Naive thymus-derived CD4-positive, alpha-beta T cell (primary cell): ENCODE measurements around the gene RHBDL1. TPM values are rescaled to one million over a fixed set of nuclear protein-coding genes. Genes with fewer than 3 reads are reported as not detected.
A peak's percentile ranks its signal among the peaks of the same experiment; 100 is the strongest.

ENCODE experiments used
- ATAC-seq: fragments of 150-1000 bp; cut with Tn5 transposase; 2 replicates; pipeline ENCODE4 v1.10.0; 2021; ENCODE audit warnings: mild to moderate bottlenecking, moderate library complexity
- CTCF ChIA-PET: fragments of 350-600 bp; sonication (Branson Sonifier 250); formaldehyde crosslinking; loops from one replicate; lab custom pipeline; 2021; ENCODE audit warnings: antibody characterized with exemption; lab: Charles Lee
- POLR2A ChIA-PET: fragments of 350-600 bp; sonication (Branson Sonifier 250); formaldehyde crosslinking; loops from one replicate; lab custom pipeline; 2021; ENCODE audit warnings: antibody characterized with exemption, inconsistent platforms; lab: Charles Lee
- DNase-seq, 9 donors: peaks; one replicate each; pipeline versions ENCODE4 v3.0.0 to v3.0.0-alpha.2; 2020 to 2022; ENCODE audit warnings: mixed read lengths in 1 of 9
- H3K27ac ChIP-seq: one replicate; pipeline ENCODE4 v1.7.0; 2013; ENCODE audit warnings: mild to moderate bottlenecking, low read depth, low read length, moderate library complexity
- H3K27me3 ChIP-seq, 2 donors: one replicate each; pipeline ENCODE4 v1.7.0; 2013; ENCODE audit warnings: low read length in 2 of 2, mild to moderate bottlenecking in 2 of 2, moderate library complexity in 2 of 2; ENCODE audit not compliant: control insufficient read depth in 2 of 2, insufficient read depth in 2 of 2
- H3K36me3 ChIP-seq, 3 experiments: 1 replicate in 2 of 3; 2 replicates in 1 of 3; pipeline ENCODE4 v1.7.0; 2013; ENCODE audit warnings: low read length in 3 of 3, mild to moderate bottlenecking in 3 of 3, moderate library complexity in 1 of 3; ENCODE audit not compliant: insufficient read depth in 3 of 3, control insufficient read depth in 2 of 3
- H3K4me1 ChIP-seq, 2 donors: one replicate each; pipeline ENCODE4 v1.7.0; 2013; ENCODE audit warnings: low read length in 2 of 2, mild to moderate bottlenecking in 2 of 2, moderate library complexity in 1 of 2; ENCODE audit not compliant: control insufficient read depth in 2 of 2, insufficient read depth in 2 of 2
- H3K4me3 ChIP-seq: 2 replicates; pipeline ENCODE4 v1.7.0; 2013; ENCODE audit warnings: mild to moderate bottlenecking, low read length
- H3K9me3 ChIP-seq, 3 experiments: 1 replicate in 2 of 3; 2 replicates in 1 of 3; pipeline ENCODE4 v1.7.0; 2013; ENCODE audit warnings: low read length in 3 of 3; ENCODE audit not compliant: control insufficient read depth in 2 of 3
- H3K27ac Mint-ChIP-seq, 9 donors: one replicate each; pipeline ENCODE4 v1.8.0; 2020 to 2022; ENCODE audit warnings: mixed read lengths in 9 of 9, mild to moderate bottlenecking in 8 of 9, moderate library complexity in 5 of 9, inconsistent platforms in 2 of 9
- H3K27me3 Mint-ChIP-seq, 5 donors: one replicate each; pipeline ENCODE4 v1.8.0; 2021 to 2022; ENCODE audit warnings: mixed read lengths in 5 of 5, mild to moderate bottlenecking in 1 of 5
- H3K36me3 Mint-ChIP-seq, 5 donors: one replicate each; pipeline ENCODE4 v1.8.0; 2020 to 2022; ENCODE audit warnings: mixed read lengths in 5 of 5, mild to moderate bottlenecking in 3 of 5, inconsistent platforms in 1 of 5
- H3K4me1 Mint-ChIP-seq, 7 donors: one replicate each; pipeline ENCODE4 v1.8.0; 2020 to 2022; ENCODE audit warnings: mixed read lengths in 7 of 7, mild to moderate bottlenecking in 3 of 7, inconsistent platforms in 1 of 7
- H3K4me3 Mint-ChIP-seq, 10 donors: one replicate each; pipeline ENCODE4 v1.8.0; 2020 to 2022; ENCODE audit warnings: mild to moderate bottlenecking in 10 of 10, mixed read lengths in 10 of 10, moderate library complexity in 6 of 10, inconsistent platforms in 2 of 10
- H3K9me3 Mint-ChIP-seq, 11 donors: one replicate each; pipeline ENCODE4 v1.8.0; 2020 to 2022; ENCODE audit warnings: mixed read lengths in 11 of 11, mild to moderate bottlenecking in 4 of 11, inconsistent platforms in 1 of 11, moderate library complexity in 1 of 11
- intact Hi-C, 2 donors: fragments of 100-400 bp; cut with micrococcal nuclease; formaldehyde crosslinking; loops; one replicate each; pipeline ENCODE4 v1.15.1; 2023
- polyA plus RNA-seq, 2 donors: library from polyadenylated mRNA; unstranded; fragments of 300-500 nt; fragmentation: Illumina TruSeq; gene quantifications; one replicate each; pipeline ENCODE4 v1.2.3, GENCODE V29; 2021
- total RNA-seq, 6 experiments: library from RNA in 5 of 6; stranded (reverse) in 5 of 6; gene quantifications; 1 replicate in 5 of 6; 2 replicates in 1 of 6; pipeline ENCODE4 v1.2.3 and lab custom pipeline; 2021 to 2026

The RHBDL1 gene
- total RNA-seq (1 to 10 TPM in 4 of 5 experiments, under 1 TPM in 1; 0.65 to 3.1 (median 1.6) TPM), polyA plus RNA-seq (not detected), total RNA-seq (lab: John Stamatoyannopoulos, UW) (2.7 reads per million, percentile 14 among the genes with 10 or more reads in this experiment)

GRCh38 chr16:674968-675883 lies at the start of gene RHBDL1:
RHBDL1 (plus strand) TSS chr16:675671; CDS start chr16:675791, 120 bp downstream.
- no peaks in the 10 kb centered on the region for H3K9me3 ChIP-seq
- Mint-ChIP-seq H3K27ac (no peak within 1 kb of the TSS), H3K4me1 (peaks cover 0 to 14% (median 4%) of the 10 kb centered on the region in 7 donors), H3K36me3 (peaks cover 0 to 8% (median under 1%) of the 10 kb centered on the region in 5 donors), H3K9me3 (no peaks in the 10 kb centered on the region), H3K27me3 (peaks cover 0 to 7% (median 0%) of the 10 kb centered on the region in 5 donors), H3K4me3 (peak within 1 kb of the TSS in 7 of 10 donors; percentile 13 to 71 (median 51))
- CTCF ChIA-PET, result no interaction called here
- no peak within 1 kb of the TSS for H3K4me3 ChIP-seq
- DNase-seq (no peak), ATAC-seq (no peak)
- no peaks in the 10 kb centered on the region for H3K27me3 ChIP-seq
- no peaks in the 10 kb centered on the region for H3K4me1 ChIP-seq
- intact Hi-C loops, result no loop called here
- H3K27ac ChIP-seq, result no peak within 1 kb of the TSS
- H3K36me3 ChIP-seq, result peaks cover 0 to 47% (median 2%) of the 10 kb centered on the region in 3 experiments
- POLR2A ChIA-PET, result interaction anchor here (0.6 to 3.1 kb wide), 5 partner anchors 9 to 538 kb away, joined by 3 to 12 read pairs (median 3); partner anchors contain the start of gene JMJD8

- Mint-ChIP-seq H3K4me3 (no peak overlapping the region), H3K9me3 (no peaks in the 10 kb centered on the region), H3K27ac (peak overlapping the region in 1 of 9 donors; percentile 13), H3K27me3 (no peaks in the 10 kb centered on the region), H3K36me3 (peaks cover 0 to 3% (median 0%) of the 10 kb centered on the region in 5 donors), H3K4me1 (peaks cover 0 to 4% (median 0%) of the 10 kb centered on the region in 7 donors)
- intact Hi-C loops, result no loop called here
- Histone ChIP-seq H3K27me3 (no peaks in the 10 kb centered on the region), H3K9me3 (no peaks in the 10 kb centered on the region), H3K4me3 (no peak overlapping the region), H3K27ac (no peak overlapping the region), H3K4me1 (no peaks in the 10 kb centered on the region), H3K36me3 (peaks cover 0 to 37% (median 0%) of the 10 kb centered on the region in 3 experiments)
- ATAC-seq, result no peak
- ChIA-PET CTCF (interaction anchor here (0.7 kb wide), 1 partner anchor 53 kb away, joined by 4 read pairs; no protein-coding TSS in a partner anchor), POLR2A (no interaction called here)
- DNase-seq, result no peak
These were observed 49.3 kb upstream of the RHBDL1 start for GRCh38 chr16:625977-626765.

DNA sequence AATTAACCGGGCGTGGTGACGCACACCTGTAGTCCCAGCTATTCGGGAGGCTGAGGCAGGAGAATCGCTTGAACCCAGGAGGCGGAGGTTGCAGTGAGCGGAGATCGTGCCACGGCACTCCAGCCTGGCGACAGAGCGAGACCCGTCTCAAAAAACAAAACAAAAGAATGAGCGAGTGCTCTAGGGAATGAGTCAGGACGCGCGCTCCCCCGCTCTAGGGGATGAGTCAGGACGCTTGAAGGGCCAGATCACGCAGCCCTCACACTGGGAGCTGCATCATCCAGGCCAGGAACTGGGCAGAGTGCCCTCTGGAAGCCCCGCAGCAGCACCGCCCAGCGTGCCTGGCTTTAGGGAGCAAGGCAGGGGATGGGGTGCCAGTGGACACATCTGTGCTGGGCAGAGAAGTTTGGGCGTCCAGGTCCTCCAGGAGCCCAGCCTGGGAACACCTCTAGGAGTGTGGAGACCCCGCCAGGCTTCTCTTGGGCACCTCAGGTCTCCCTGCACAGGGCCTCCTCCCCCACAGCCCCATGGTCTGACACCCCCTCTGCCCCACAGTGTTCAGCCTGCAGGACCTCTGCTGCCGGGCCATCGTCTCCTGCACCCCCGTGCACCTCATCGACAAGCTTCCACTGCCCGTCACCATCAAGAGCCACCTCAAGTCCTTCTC lies 48.6 kb upstream of the RHBDL1 start:
- ATAC-seq (no peak), DNase-seq (no peak)
- Histone ChIP-seq H3K27me3 (no peaks in the 10 kb centered on the region), H3K4me3 (no peak overlapping the region), H3K4me1 (no peaks in the 10 kb centered on the region), H3K27ac (no peak overlapping the region), H3K9me3 (no peaks in the 10 kb centered on the region), H3K36me3 (peaks cover 0 to 37% (median 0%) of the 10 kb centered on the region in 3 experiments)
- ChIA-PET POLR2A (no interaction called here), CTCF (no interaction called here)
- H3K36me3 Mint-ChIP-seq, result peaks cover 0 to 3% (median 0%) of the 10 kb centered on the region in 5 donors
- H3K27me3 Mint-ChIP-seq, result no peaks in the 10 kb centered on the region
- H3K9me3 Mint-ChIP-seq, result no peaks in the 10 kb centered on the region
- intact Hi-C loops, result no loop called here
- H3K27ac Mint-ChIP-seq, result no peak overlapping the region
- H3K4me3 Mint-ChIP-seq, result no peak overlapping the region
- H3K4me1 Mint-ChIP-seq, result no peaks in the 10 kb centered on the region

GRCh38 chr16:627454-628239 lies 47.8 kb upstream of the RHBDL1 start:
- no peaks in the 10 kb centered on the region for H3K9me3 Mint-ChIP-seq
- Histone ChIP-seq H3K27me3 (no peaks in the 10 kb centered on the region), H3K36me3 (peaks cover 0 to 37% (median 0%) of the 10 kb centered on the region in 3 experiments), H3K4me3 (no peak overlapping the region), H3K27ac (no peak overlapping the region), H3K9me3 (no peaks in the 10 kb centered on the region), H3K4me1 (no peaks in the 10 kb centered on the region)
- ATAC-seq, result no peak
- H3K27me3 Mint-ChIP-seq, result no peaks in the 10 kb centered on the region
- no peak for DNase-seq
- H3K36me3 Mint-ChIP-seq, result peaks cover 0 to 3% (median 0%) of the 10 kb centered on the region in 5 donors
- CTCF ChIA-PET, result no interaction called here
- H3K27ac Mint-ChIP-seq, result no peak overlapping the region
- POLR2A ChIA-PET, result no interaction called here
- intact Hi-C loops, result no loop called here
- H3K4me1 Mint-ChIP-seq, result no peaks in the 10 kb centered on the region
- H3K4me3 Mint-ChIP-seq, result no peak overlapping the region

DNA sequence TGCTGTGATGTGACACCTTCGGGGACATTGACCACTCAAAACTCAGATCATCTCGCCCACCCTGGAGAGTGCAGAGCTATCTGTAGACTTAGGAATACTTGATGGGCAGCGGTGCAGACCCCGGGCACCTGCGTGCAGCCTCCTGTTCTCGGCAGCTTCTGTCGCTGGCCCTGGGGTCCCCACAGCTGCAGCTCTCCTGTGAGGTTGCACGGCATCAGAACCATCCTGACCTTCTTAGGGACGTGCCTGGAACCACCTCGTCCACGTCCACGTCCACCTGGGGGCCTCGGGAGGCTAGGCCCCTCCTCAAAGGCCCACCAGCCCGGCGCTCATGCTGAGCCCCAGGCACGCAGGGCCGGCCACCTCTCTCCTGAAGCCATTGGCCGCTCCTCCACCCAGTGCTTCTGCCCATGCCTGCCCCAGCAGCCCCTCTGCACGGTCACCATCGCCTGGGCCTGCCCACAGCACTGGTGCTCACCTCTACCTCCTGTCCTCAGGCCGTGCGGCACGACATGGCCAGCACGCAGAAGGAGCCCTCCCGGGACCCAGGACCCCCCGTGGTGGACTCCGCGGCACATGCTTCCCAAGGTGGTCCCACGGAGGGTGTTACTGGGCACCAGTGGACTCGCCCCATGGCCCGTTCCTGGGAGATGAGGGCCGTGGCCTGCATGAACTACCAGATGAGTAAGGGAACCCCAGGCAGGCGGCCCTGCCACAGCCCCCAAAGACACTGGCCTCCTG lies 47.0 kb upstream of the RHBDL1 start:
- intact Hi-C loops, result no loop called here
- H3K4me1 ChIP-seq, result no peaks in the 10 kb centered on the region
- H3K27me3 ChIP-seq, result no peaks in the 10 kb centered on the region
- no peak overlapping the region for H3K27ac Mint-ChIP-seq
- H3K27me3 Mint-ChIP-seq, result no peaks in the 10 kb centered on the region
- H3K36me3 ChIP-seq, result peaks cover 0 to 37% (median 0%) of the 10 kb centered on the region in 3 experiments
- H3K27ac ChIP-seq, result no peak overlapping the region
- no peaks in the 10 kb centered on the region for H3K4me1 Mint-ChIP-seq
- CTCF ChIA-PET, result no interaction called here
- peaks cover 0 to 3% (median 0%) of the 10 kb centered on the region in 5 donors for H3K36me3 Mint-ChIP-seq
- H3K4me3 Mint-ChIP-seq, result no peak overlapping the region
- H3K9me3 ChIP-seq, result no peaks in the 10 kb centered on the region
- no peaks in the 10 kb centered on the region for H3K9me3 Mint-ChIP-seq
- H3K4me3 ChIP-seq, result no peak overlapping the region
- ATAC-seq (no peak), DNase-seq (no peak)
- POLR2A ChIA-PET, result no interaction called here
